HT1080 (cell line): ENCODE data around the gene RAPGEF6. TPM values are rescaled to one million over a fixed set of nuclear protein-coding genes. Genes with fewer than 3 reads are reported as not detected.
A peak's percentile ranks its signal among the peaks of the same experiment; 100 is the strongest.
"Not testable (repeated sequence)": the region's sequence is repeated elsewhere in the genome, so short reads cannot be mapped to it uniquely, and the experiment has no call there.

Experiments used
- DNase-seq: peaks from one replicate; pipeline ENCODE4 v3.0.0-alpha.2; 2015; ENCODE audit warnings: low read depth
- total RNA-seq: library from RNA; depleted of rRNA; stranded (reverse); fragments of >200 nt; shearing (Covaris generic); gene quantifications from 2 replicates; pipeline ENCODE4 v1.2.3, GENCODE V29; 2014

RAPGEF6 gene
- total RNA-seq, 1 experiment from 2014 or later: 10.0 TPM

DNA sequence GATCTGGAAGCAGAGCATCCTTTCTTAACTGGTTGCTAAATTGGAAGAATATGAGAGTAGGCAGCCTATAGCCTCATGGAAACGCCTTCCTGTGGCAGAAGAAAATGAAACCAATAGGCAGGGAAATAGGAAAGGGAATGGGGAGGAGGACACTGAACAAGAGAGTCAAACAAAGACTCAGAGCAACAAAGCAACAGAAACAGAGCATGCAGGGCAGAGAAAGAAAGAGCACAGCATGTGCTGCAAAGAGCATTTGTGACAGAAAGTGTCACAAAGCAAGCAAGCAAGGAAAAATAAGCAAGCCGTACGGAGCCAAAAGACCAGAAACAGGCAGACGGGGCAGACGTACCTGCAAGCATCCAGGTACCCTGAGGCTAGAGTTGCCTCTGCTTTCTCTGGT lies 123.1 kb downstream of the RAPGEF6 start:
- DNase-seq: no peak

- no peak for DNase-seq
Observed at GRCh38 chr5:131509801-131510200, 125.2 kb downstream of the RAPGEF6 start.

DNA sequence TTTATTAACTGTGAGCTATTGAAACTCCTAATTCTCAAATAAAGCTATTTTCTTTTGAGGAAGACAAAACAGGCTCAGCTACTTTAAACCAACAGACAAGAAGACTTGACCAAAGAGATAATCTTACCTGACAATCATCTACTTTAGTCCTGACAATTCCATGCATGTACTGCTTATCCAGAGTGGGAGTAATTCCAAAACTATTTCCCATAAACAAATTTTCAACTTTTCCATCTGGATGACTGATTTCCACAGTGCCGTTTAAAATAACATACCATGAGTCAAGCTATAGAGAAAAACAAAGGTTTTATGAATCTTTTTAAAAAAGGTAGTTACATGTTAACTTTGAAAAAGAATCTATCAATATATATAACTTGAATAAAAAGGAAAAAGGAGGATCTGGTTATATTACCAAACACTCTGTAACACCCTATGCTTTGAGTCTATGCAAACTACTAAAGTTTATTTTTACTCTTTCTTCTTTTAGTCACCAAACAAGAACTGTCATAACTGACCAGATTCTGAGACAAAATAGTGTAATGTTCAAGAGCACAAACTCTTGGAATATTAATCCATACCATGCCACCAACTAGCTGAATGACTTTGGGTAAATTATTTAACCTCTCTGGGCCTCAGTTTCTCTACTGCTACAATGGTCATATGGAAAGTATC lies 129.7 kb downstream of the RAPGEF6 start:
- no peak for DNase-seq

GRCh38 chr5:131496400-131496713 lies 138.7 kb downstream of the RAPGEF6 start:
- no peak for DNase-seq

- DNase-seq: no peak
Observed at GRCh38 chr5:131495536-131496399, 139.3 kb downstream of the RAPGEF6 start.

GRCh38 chr5:131491749-131492148 lies 143.3 kb downstream of the RAPGEF6 start:
- DNase-seq: no peak

DNA sequence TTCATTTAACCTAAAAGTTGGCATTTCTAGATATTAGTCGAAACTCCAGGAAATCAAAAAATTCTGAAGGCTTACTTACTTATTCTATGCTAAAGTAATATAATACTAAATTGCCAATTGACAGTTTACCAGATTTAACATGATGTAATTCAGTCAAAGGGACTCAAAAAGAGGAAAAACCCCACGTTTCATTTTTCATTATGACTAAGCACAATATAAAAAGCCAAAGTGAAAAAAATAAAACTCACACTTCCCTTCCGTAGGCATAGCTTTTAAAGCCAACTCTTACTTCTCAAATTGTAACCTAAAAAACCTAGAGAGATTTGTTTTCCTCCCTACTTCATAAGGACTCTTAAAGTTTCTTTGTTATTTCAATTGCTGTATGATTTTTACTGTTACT lies 146.6 kb downstream of the RAPGEF6 start:
- no peak for DNase-seq

GRCh38 chr5:131487371-131487770 lies 147.7 kb downstream of the RAPGEF6 start:
- DNase-seq: not testable (repeated sequence)

GRCh38 chr5:131482617-131483016 lies 152.4 kb downstream of the RAPGEF6 start:
- no peak for DNase-seq

DNA sequence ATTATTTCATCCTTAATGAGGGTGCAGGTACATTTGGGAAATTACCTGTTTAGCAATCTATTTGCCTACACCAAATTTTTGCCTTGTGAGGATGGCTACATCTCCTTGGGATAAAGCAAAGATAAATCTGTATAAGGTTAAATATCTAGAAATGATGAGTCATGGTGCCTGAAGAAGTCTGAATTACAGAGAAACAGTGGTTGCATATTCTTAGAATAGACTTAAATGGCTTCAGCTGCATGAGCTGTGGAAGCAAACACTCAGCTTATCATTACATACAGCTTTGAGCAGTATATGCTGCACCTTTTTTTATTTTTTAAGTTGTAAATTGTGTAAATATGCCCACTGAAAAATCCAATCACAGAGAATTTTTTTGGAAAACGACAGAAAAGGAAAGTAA lies 153.5 kb downstream of the RAPGEF6 start:
- DNase-seq: no peak

- DNase-seq: no peak
Observed at GRCh38 chr5:131475541-131475941, 159.5 kb downstream of the RAPGEF6 start.

GRCh38 chr5:131473731-131474130 lies 161.3 kb downstream of the RAPGEF6 start:
- no peak for DNase-seq

DNA sequence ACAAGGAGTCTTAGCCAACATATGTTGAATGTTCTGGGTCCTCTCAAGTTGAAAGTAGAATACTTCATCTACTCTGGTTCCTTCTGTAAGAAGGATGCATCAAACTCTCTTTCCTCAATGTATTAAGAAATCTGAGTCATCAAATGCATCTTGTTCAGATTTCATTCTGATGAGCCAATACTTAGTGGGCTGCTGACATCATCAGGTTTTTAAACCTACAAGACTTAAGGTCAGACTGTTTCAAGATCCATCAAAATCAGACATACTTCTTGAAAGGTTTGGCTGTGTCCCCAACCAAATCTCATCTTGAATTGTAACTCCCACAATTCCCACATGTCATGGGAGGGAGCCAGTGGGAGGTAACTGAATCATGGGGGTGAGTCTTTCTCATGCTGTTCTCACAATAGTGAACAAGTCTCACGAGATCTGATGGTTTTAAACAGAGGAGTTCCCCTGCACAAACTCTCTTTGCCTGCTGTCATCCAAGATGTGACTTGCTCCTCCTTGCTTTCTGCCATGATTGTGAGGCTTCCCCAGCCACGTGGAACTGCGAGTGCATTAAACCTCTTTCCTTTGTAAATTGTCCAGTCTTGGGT lies 168.8 kb downstream of the RAPGEF6 start:
- DNase-seq: peak; percentile 77

DNA sequence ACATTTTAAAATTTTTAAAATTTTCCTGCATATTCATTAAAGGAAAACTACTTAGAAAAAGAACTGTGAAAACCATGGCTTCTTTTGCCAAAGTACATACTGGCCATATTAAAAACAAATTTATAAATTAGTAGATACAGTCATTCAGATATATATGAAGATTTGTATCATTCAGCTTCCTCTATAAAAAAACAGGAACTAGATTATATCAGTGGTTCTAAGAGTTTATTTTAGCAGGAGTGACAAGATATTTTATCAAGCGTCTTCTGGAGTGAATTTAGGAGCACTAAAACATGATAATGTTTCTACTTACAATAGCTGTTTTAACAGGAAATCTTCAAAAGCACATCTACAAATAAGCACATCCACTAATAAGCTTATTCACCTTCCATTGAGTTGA lies 171.4 kb downstream of the RAPGEF6 start:
- no peak for DNase-seq

- no peak for DNase-seq
Observed at GRCh38 chr5:131462454-131462853, 172.6 kb downstream of the RAPGEF6 start.

GRCh38 chr5:131461742-131462141 lies 173.3 kb downstream of the RAPGEF6 start:
- no peak for DNase-seq

- DNase-seq: no peak
Observed at GRCh38 chr5:131460867-131461572, 174.0 kb downstream of the RAPGEF6 start.

GRCh38 chr5:131460133-131460532 lies 174.9 kb downstream of the RAPGEF6 start:
- no peak for DNase-seq

DNA sequence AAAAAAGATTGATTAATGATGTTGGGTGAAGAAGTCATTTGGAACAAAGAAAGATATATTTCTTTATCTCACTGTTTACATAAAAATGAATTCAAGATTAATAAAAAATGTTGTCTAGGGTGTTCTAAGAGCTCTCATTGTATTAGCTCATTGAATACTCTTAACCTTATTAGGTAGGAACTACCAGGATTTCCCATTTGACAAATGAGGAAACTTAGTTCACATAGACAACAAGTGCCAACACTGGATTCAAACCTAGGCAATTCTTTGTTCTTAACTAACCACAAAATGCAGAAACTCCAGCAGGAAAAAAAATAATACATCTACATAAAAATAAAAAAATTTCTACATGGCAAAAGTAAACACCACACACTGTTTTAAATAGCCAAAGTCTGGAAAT lies 175.8 kb downstream of the RAPGEF6 start:
- no peak for DNase-seq

- no peak for DNase-seq
Observed at GRCh38 chr5:131457193-131457592, 177.8 kb downstream of the RAPGEF6 start.

DNA sequence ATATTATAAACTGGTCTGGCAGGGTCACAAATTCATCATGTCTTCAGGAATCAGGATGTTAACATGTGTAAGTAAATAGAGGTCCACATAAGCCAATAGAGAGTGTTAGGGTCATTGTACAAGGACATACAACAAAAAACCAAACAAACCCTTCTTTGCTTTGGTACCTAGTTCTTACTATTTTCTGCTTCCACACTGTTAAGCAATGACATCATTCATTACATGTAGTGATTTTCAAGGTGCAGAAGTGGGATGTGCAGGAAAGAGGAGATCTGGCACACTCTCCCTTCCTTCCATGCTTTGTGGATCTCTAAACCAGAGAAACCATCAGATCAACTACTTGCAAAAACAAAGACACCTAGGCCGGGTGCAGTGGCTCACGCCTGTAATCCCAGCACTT lies 184.1 kb downstream of the RAPGEF6 start:
- no peak for DNase-seq

GRCh38 chr5:131441184-131441583 lies 193.8 kb downstream of the RAPGEF6 start:
- no peak for DNase-seq
